ENCODE results near the gene ACTRT2. TPM values are rescaled to one million over a fixed set of nuclear protein-coding genes. Genes with fewer than 3 reads are reported as not detected.
A peak's percentile ranks its signal among the peaks of the same experiment; 100 is the strongest.

The ACTRT2 gene
- total RNA-seq, 1 donor from 2014 or later, result not detected

DNA sequence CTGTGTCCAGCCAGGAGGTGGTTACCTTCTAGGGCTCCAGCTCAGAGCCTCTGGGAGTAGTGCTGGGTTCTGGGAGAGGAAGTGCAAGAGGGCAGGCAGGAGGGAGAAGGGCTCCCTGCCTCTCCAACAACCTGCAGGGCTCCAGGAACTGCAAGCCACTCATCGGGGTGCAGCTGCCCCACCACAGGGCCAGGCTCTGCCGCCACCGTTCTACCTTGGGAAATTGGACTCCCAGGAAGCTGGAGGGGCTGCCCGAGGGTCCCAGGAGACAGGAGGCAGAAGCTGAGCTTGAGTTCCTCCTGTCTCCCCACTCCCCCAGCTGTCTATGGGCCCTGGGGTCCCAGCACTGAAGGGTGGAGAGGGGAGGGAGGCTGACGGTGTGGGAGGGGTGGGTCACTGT lies 40.3 kb downstream of the ACTRT2 start:
- TF ChIP-seq, protein P1, sequence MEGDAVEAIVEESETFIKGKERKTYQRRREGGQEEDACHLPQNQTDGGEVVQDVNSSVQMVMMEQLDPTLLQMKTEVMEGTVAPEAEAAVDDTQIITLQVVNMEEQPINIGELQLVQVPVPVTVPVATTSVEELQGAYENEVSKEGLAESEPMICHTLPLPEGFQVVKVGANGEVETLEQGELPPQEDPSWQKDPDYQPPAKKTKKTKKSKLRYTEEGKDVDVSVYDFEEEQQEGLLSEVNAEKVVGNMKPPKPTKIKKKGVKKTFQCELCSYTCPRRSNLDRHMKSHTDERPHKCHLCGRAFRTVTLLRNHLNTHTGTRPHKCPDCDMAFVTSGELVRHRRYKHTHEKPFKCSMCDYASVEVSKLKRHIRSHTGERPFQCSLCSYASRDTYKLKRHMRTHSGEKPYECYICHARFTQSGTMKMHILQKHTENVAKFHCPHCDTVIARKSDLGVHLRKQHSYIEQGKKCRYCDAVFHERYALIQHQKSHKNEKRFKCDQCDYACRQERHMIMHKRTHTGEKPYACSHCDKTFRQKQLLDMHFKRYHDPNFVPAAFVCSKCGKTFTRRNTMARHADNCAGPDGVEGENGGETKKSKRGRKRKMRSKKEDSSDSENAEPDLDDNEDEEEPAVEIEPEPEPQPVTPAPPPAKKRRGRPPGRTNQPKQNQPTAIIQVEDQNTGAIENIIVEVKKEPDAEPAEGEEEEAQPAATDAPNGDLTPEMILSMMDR (IDR thresholded peaks at IDR 0.05), result no peak
- DNase-seq (peak; percentile 34), ATAC-seq (no peak)
- no peak overlapping the region for H3K4me3 ChIP-seq
- H3K36me3 ChIP-seq, result no peaks in the 10 kb centered on the region
- peaks cover 4% of the 10 kb centered on the region for H3K4me1 ChIP-seq
- H3K9me3 ChIP-seq, result no peaks in the 10 kb centered on the region
- intact Hi-C loops (cut with DNase I), result no loop called here
- no peak overlapping the region for H3K27ac ChIP-seq
- H3K27me3 ChIP-seq (ENCODE audit: low read depth), result peaks cover 40% of the 10 kb centered on the region

DNA sequence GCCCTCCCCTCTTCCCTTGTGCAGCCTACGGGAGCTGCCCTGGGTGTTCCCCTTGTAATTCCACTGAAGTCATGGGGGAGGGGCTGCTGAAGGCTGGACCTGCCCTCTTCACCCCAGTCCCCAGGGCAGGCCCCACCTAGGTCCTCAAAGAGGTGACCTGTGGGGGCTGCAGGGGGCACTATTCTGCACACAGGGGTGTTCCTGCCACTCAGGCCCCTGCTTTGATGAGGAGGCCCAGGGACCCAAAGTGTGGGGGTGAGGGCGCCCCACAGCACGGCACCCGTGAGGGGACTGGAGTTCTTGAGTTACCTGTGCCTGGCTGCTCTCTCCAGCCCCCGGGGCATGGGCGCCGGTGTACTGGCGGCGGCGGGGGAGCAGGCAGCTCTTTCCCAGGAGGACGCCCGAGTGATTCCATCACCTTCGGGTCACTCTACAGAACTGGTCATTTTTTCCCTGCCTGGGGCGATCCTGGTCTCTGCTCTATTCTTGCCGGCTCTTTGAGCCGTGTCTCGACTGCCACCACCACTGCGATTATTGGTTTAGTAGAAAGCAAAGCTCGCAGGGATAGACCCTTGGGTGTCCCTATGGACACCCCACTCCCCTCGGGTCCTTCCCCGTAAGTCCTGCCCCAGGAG lies 40.8 kb downstream of the ACTRT2 start:
- H3K9me3 ChIP-seq, result no peaks in the 10 kb centered on the region
- intact Hi-C loops (cut with DNase I), result no loop called here
- TF ChIP-seq, protein P1 (IDR thresholded peaks at IDR 0.05), result no peak
- H3K27ac ChIP-seq, result no peak overlapping the region
- peaks cover 5% of the 10 kb centered on the region for H3K4me1 ChIP-seq
- ATAC-seq (no peak), DNase-seq (no peak)
- no peaks in the 10 kb centered on the region for H3K36me3 ChIP-seq
- H3K4me3 ChIP-seq, result no peak overlapping the region
- peaks cover 45% of the 10 kb centered on the region for H3K27me3 ChIP-seq (ENCODE audit: low read depth)

DNA sequence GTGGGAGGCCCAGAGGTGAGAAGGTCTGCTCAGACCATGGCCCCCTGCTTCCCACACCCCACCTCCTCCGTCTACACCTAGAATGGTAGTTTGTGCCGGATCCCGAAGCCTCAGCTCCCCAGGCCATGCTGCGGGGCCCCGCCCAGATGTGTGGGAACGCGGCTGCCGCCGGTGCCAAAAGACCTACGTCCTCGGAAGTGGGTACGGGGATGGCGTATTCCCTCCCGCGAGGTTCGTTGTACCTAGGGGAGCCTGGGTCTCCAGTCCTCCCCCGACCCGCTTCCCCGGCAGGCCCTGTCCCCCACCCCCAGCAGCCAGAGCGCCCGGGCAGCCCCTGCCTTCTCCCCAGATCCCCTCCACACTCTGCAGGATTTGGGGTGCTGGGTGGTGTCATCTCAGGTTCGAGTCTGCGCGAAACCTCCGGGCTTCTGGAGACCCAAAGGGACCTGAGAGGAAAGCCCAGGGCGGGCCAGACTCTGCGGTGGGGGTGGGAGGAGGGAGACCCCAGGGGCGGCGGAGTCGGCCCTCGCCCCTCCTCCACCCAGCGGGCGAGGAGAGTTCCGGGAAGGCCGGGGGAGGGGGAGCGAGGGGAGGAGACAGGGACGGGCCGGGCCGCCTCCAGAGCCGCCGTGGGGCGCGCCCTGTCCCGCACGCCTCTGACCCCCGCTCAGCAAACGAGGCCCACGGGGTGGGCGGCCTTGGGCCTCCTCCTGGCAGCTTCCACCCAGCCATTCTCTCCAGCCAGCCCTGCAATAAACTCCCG lies 41.5 kb downstream of the ACTRT2 start:
- Histone ChIP-seq H3K36me3 (no peaks in the 10 kb centered on the region), H3K4me3 (no peak overlapping the region), H3K27ac (no peak overlapping the region), H3K9me3 (no peaks in the 10 kb centered on the region), H3K27me3 (ENCODE audit: low read depth) (peaks cover 52% of the 10 kb centered on the region), H3K4me1 (peaks cover 11% of the 10 kb centered on the region)
- intact Hi-C loops (cut with DNase I), result no loop called here
- no peak for ATAC-seq
- TF ChIP-seq, protein P1 (IDR thresholded peaks at IDR 0.05), result no peak
- peak; percentile 39 for DNase-seq

DNA sequence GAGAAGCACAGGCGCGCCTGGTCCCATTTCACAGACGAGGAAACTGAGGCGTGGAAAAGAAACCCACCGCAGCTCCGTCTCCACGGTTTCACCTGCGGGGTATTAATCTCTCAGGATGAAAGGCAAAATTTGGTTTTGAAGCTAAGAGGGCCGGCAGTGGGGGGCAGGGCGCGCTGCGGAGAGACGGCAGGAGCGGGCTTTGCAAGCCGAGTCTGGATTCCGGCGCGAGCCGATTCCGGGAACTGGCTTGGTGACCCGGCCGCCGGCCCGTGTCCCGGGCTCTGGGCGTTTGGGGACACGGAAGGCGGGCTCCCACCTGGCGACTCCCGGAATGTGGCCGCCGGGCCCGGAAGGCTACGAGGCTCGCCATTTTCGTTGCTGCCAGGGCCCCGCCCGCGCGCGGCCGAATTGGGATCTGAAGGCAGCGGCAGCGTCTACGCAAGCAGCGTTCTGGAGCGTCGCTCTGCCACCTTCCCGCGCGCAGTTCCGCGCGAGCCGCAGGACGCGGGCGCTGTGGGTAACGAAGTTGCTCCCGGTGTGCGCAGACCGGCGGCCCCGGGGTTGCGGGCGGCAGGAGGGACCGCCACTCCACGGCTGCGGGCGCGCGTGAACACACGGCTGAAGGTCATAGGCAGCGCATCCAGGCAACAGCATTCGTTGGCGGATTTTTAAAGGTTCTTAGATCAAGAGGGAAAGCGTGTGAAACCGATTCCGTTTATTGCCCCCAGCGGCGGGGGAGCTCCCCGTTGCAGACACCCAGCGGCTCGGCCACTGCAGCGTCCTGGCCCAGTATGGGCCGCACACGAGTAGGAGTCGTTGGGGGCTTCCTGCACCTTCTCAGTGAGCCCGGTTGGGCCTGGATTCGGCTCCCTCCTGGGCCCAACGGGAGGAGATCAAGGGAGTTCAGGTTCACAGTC lies 42.4 kb downstream of the ACTRT2 start:
- no peaks in the 10 kb centered on the region for H3K9me3 ChIP-seq
- DNase-seq, result peak; percentile 45
- no peaks in the 10 kb centered on the region for H3K36me3 ChIP-seq
- no peak overlapping the region for H3K27ac ChIP-seq
- peaks cover 60% of the 10 kb centered on the region for H3K27me3 ChIP-seq (ENCODE audit: low read depth)
- no peak overlapping the region for H3K4me3 ChIP-seq
- TF ChIP-seq, protein P1 (IDR thresholded peaks at IDR 0.05), result no peak
- no peak for ATAC-seq
- H3K4me1 ChIP-seq, result peaks cover 11% of the 10 kb centered on the region
- intact Hi-C loops (cut with DNase I), result no loop called here

DNA sequence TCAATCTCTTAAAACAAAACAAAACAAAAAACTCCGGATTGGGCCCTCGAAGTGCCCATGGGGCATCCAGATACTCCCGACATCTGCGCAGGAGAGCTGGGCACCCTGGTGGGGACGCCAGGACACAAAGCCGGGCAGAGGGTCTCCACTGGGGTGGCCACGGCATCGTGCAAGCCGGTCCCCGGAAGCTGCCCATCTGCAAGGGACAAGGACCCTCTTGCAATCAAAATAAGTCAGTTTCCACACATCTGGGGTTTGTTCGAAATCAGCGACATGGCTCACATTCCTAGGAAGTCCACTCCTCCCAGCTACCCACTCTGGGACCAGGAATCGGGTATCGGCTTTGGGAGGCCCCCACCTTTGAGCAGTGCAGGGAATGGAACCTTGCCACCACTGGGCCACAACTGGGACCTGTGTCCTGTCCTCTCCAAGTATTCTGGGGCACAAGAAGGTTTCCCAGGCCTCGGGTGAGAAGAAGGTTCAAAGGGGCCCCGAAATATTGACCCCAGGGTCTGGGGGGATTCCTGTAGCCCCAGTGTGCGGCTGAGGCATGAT lies 43.1 kb downstream of the ACTRT2 start:
- peaks cover 64% of the 10 kb centered on the region for H3K27me3 ChIP-seq (ENCODE audit: low read depth)
- H3K36me3 ChIP-seq, result no peaks in the 10 kb centered on the region
- DNase-seq, result peak; percentile 43
- peaks cover 11% of the 10 kb centered on the region for H3K4me1 ChIP-seq
- H3K4me3 ChIP-seq, result no peak overlapping the region
- TF ChIP-seq, protein P1 (IDR thresholded peaks at IDR 0.05), result no peak
- ATAC-seq, result no peak
- intact Hi-C loops (cut with DNase I), result no loop called here
- H3K27ac ChIP-seq, result no peak overlapping the region
- no peaks in the 10 kb centered on the region for H3K9me3 ChIP-seq

Data from lower lobe of right lung (tissue), 2 donors.